ENCODE measurements around the gene DGCR2. TPM values are rescaled to one million over a fixed set of nuclear protein-coding genes. Genes with fewer than 3 reads are reported as not detected.
"Not testable (repeated sequence)": the region's sequence is repeated elsewhere in the genome, so short reads cannot be mapped to it uniquely, and the experiment has no call there.

Gene DGCR2
- total RNA-seq, 2 experiments from 2014 or later = 30.5 to 34.2 TPM

- POLR2A ChIA-PET; H3K4me3 Mint-ChIP-seq; DNase-seq; CTCF ChIA-PET; H3K27ac Mint-ChIP-seq; H3K9me3 Mint-ChIP-seq (ENCODE audit: insufficient read depth); H3K4me1 Mint-ChIP-seq (ENCODE audit: low read depth); ATAC-seq; H3K36me3 Mint-ChIP-seq (ENCODE audit: low read depth): not testable (repeated sequence)
- peaks cover 15% of the 10 kb centered on the region for H3K27me3 Mint-ChIP-seq (ENCODE audit: low read depth)
Measured at GRCh38 chr22:19032898-19033567, 89.2 kb downstream of the DGCR2 start.

GRCh38 chr22:19032156-19032785, 89.9 kb downstream of the DGCR2 start:
- H3K4me1 Mint-ChIP-seq (ENCODE audit: low read depth); H3K36me3 Mint-ChIP-seq (ENCODE audit: low read depth); CTCF ChIA-PET; H3K27ac Mint-ChIP-seq; POLR2A ChIA-PET; H3K4me3 Mint-ChIP-seq; H3K9me3 Mint-ChIP-seq (ENCODE audit: insufficient read depth); ATAC-seq; DNase-seq: not testable (repeated sequence)
- H3K27me3 Mint-ChIP-seq (ENCODE audit: low read depth) = peaks cover 15% of the 10 kb centered on the region

GRCh38 chr22:19030889-19031252, 91.3 kb downstream of the DGCR2 start:
- H3K4me3 Mint-ChIP-seq; H3K36me3 Mint-ChIP-seq (ENCODE audit: low read depth); POLR2A ChIA-PET; CTCF ChIA-PET; H3K4me1 Mint-ChIP-seq (ENCODE audit: low read depth); H3K27ac Mint-ChIP-seq; H3K9me3 Mint-ChIP-seq (ENCODE audit: insufficient read depth); DNase-seq; ATAC-seq: not testable (repeated sequence)
- peaks cover 18% of the 10 kb centered on the region for H3K27me3 Mint-ChIP-seq (ENCODE audit: low read depth)

GRCh38 chr22:19030226-19030888, 91.9 kb downstream of the DGCR2 start:
- H3K4me1 Mint-ChIP-seq (ENCODE audit: low read depth) = not testable (repeated sequence)

GRCh38 chr22:19029113-19030103, 92.8 kb downstream of the DGCR2 start:
- ATAC-seq; CTCF ChIA-PET; DNase-seq; H3K36me3 Mint-ChIP-seq (ENCODE audit: low read depth); H3K9me3 Mint-ChIP-seq (ENCODE audit: insufficient read depth); H3K4me1 Mint-ChIP-seq (ENCODE audit: low read depth); H3K4me3 Mint-ChIP-seq; H3K27ac Mint-ChIP-seq; POLR2A ChIA-PET: not testable (repeated sequence)
- H3K27me3 Mint-ChIP-seq (ENCODE audit: low read depth) = peaks cover 18% of the 10 kb centered on the region

More at GRCh38 chr22:19030226-19030888, 91.9 kb downstream of the DGCR2 start:
- H3K27ac Mint-ChIP-seq; CTCF ChIA-PET; ATAC-seq; H3K9me3 Mint-ChIP-seq (ENCODE audit: insufficient read depth); POLR2A ChIA-PET; H3K36me3 Mint-ChIP-seq (ENCODE audit: low read depth); H3K4me3 Mint-ChIP-seq; DNase-seq: not testable (repeated sequence)
- peaks cover 18% of the 10 kb centered on the region for H3K27me3 Mint-ChIP-seq (ENCODE audit: low read depth)

GRCh38 chr22:19028060-19028455, 94.2 kb downstream of the DGCR2 start:
- H3K36me3 Mint-ChIP-seq (ENCODE audit: low read depth); H3K27ac Mint-ChIP-seq; ATAC-seq; H3K4me3 Mint-ChIP-seq; H3K9me3 Mint-ChIP-seq (ENCODE audit: insufficient read depth); POLR2A ChIA-PET; CTCF ChIA-PET; H3K4me1 Mint-ChIP-seq (ENCODE audit: low read depth); DNase-seq: not testable (repeated sequence)
- H3K27me3 Mint-ChIP-seq (ENCODE audit: low read depth) = peaks cover 18% of the 10 kb centered on the region

- H3K9me3 Mint-ChIP-seq (ENCODE audit: insufficient read depth); ATAC-seq; H3K4me3 Mint-ChIP-seq; H3K4me1 Mint-ChIP-seq (ENCODE audit: low read depth); H3K36me3 Mint-ChIP-seq (ENCODE audit: low read depth); POLR2A ChIA-PET; CTCF ChIA-PET; DNase-seq; H3K27ac Mint-ChIP-seq: not testable (repeated sequence)
- peaks cover 22% of the 10 kb centered on the region for H3K27me3 Mint-ChIP-seq (ENCODE audit: low read depth)
Measured at GRCh38 chr22:19027371-19028059, 94.7 kb downstream of the DGCR2 start.

- H3K4me3 Mint-ChIP-seq; H3K9me3 Mint-ChIP-seq (ENCODE audit: insufficient read depth); POLR2A ChIA-PET; ATAC-seq; CTCF ChIA-PET; H3K36me3 Mint-ChIP-seq (ENCODE audit: low read depth); H3K4me1 Mint-ChIP-seq (ENCODE audit: low read depth); H3K27ac Mint-ChIP-seq; DNase-seq: not testable (repeated sequence)
- peaks cover 22% of the 10 kb centered on the region for H3K27me3 Mint-ChIP-seq (ENCODE audit: low read depth)
Measured at GRCh38 chr22:19026080-19026479, 96.1 kb downstream of the DGCR2 start.

GRCh38 chr22:19024956-19025489, 97.2 kb downstream of the DGCR2 start:
- peaks cover 20% of the 10 kb centered on the region for H3K27me3 Mint-ChIP-seq (ENCODE audit: low read depth)
- ATAC-seq; H3K4me3 Mint-ChIP-seq; H3K36me3 Mint-ChIP-seq (ENCODE audit: low read depth); H3K4me1 Mint-ChIP-seq (ENCODE audit: low read depth); DNase-seq; POLR2A ChIA-PET; H3K27ac Mint-ChIP-seq; H3K9me3 Mint-ChIP-seq (ENCODE audit: insufficient read depth); CTCF ChIA-PET: not testable (repeated sequence)

GRCh38 chr22:19023931-19024330, 98.3 kb downstream of the DGCR2 start:
- ATAC-seq, POLR2A ChIA-PET: not testable (repeated sequence)

GRCh38 chr22:19022755-19023154, 99.5 kb downstream of the DGCR2 start:
- Mint-ChIP-seq H3K27ac (no peak overlapping the region), H3K4me1 (ENCODE audit: low read depth) (no peaks in the 10 kb centered on the region), H3K4me3 (no peak overlapping the region), H3K27me3 (ENCODE audit: low read depth) (peaks cover 15% of the 10 kb centered on the region), H3K9me3 (ENCODE audit: insufficient read depth) (no peaks in the 10 kb centered on the region), H3K36me3 (ENCODE audit: low read depth) (no peaks in the 10 kb centered on the region)
- DNase-seq (no peak), ATAC-seq (no peak)
- CTCF ChIA-PET = no interaction called here
- POLR2A ChIA-PET = no interaction called here

More at GRCh38 chr22:19023931-19024330, 98.3 kb downstream of the DGCR2 start:
- CTCF ChIA-PET; H3K4me1 Mint-ChIP-seq (ENCODE audit: low read depth); H3K4me3 Mint-ChIP-seq; H3K9me3 Mint-ChIP-seq (ENCODE audit: insufficient read depth); H3K36me3 Mint-ChIP-seq (ENCODE audit: low read depth); H3K27ac Mint-ChIP-seq; DNase-seq: not testable (repeated sequence)
- H3K27me3 Mint-ChIP-seq (ENCODE audit: low read depth) = peaks cover 22% of the 10 kb centered on the region

All from activated CD8-positive, alpha-beta T cell treated with anti-CD3 and anti-CD28 coated beads, Interleukin-2, amount 10 ng/mL, durations not matched to agents 7 days and 5 days (primary cell).